Left renal pelvis (tissue), 4 donors: ENCODE results near the gene TRIM26. TPM values are rescaled to one million over a fixed set of nuclear protein-coding genes. Genes with fewer than 3 reads are reported as not detected.

Experiments
- DNase-seq, 4 donors: peaks; one replicate each; pipeline ENCODE4 v3.0.0-alpha.2; 2013; ENCODE audit warnings: low read depth in 4 of 4, low spot score in 3 of 4
- polyA plus RNA-seq, 4 donors: library from polyadenylated mRNA; unstranded; fragments of 120-200 nt; gene quantifications; one replicate each; pipeline ENCODE4 v1.2.1, GENCODE V29; 2013; ENCODE audit not compliant: insufficient read length in 4 of 4

Gene TRIM26
- polyA plus RNA-seq, 4 donors = 28.8 to 39.3 (median 36.9) TPM

GRCh38 chr6:30211306-30211705, 1.9 kb downstream of the TRIM26 start:
- DNase-seq = no peak

- no peak for DNase-seq
Observed at GRCh38 chr6:30207619-30208295, 5.4 kb downstream of the TRIM26 start.

GRCh38 chr6:30206799-30207618, 6.2 kb downstream of the TRIM26 start:
- DNase-seq = peak in 1 of 4 donors; percentile 26

GRCh38 chr6:30206152-30206551, 7.1 kb downstream of the TRIM26 start:
- DNase-seq = no peak

- DNase-seq = no peak
Observed at GRCh38 chr6:30204116-30204515, 9.1 kb downstream of the TRIM26 start.

- no peak for DNase-seq
Observed at GRCh38 chr6:30202366-30202765, 10.8 kb downstream of the TRIM26 start.

- DNase-seq = no peak
Observed at GRCh38 chr6:30200551-30201281, 12.5 kb downstream of the TRIM26 start.

GRCh38 chr6:30198166-30199084, 14.8 kb downstream of the TRIM26 start:
- no peak for DNase-seq

- DNase-seq = no peak
Observed at GRCh38 chr6:30196376-30196775, 16.8 kb downstream of the TRIM26 start.

- DNase-seq = no peak
Observed at GRCh38 chr6:30195951-30196350, 17.3 kb downstream of the TRIM26 start.

GRCh38 chr6:30194797-30195690, 18.2 kb downstream of the TRIM26 start:
- no peak for DNase-seq

GRCh38 chr6:30192076-30192475, 21.1 kb downstream of the TRIM26 start:
- DNase-seq = no peak

GRCh38 chr6:30188541-30188940, 24.7 kb downstream of the TRIM26 start:
- no peak for DNase-seq

GRCh38 chr6:30185846-30186484, 27.2 kb downstream of the TRIM26 start:
- no peak for DNase-seq

GRCh38 chr6:30184417-30185031, 28.7 kb downstream of the TRIM26 start:
- no peak for DNase-seq

GRCh38 chr6:30180145-30180544, 33.1 kb downstream of the TRIM26 start:
- DNase-seq = no peak

GRCh38 chr6:30178837-30179236, 34.4 kb downstream of the TRIM26 start:
- no peak for DNase-seq

GRCh38 chr6:30175765-30176164, 37.4 kb downstream of the TRIM26 start:
- DNase-seq = no peak
